H7 (cell line): ENCODE measurements around the gene CELA2A. TPM values are rescaled to one million over a fixed set of nuclear protein-coding genes. Genes with fewer than 3 reads are reported as not detected.
"Not testable (repeated sequence)": the region's sequence is repeated elsewhere in the genome, so short reads cannot be mapped to it uniquely, and the experiment has no call there.

Experiments
- DNase-seq: peaks from one replicate; pipeline ENCODE4 v3.0.0; 2012
- H3K27me3 ChIP-seq: 2 replicates; pipeline ENCODE4 v1.6.0; 2011; ENCODE audit warnings: mild to moderate bottlenecking, low read length; ENCODE audit not compliant: control insufficient read depth, insufficient read depth
- H3K36me3 ChIP-seq: replicated peaks from 2 replicates; pipeline ENCODE4 v1.5.1; 2011; ENCODE audit warnings: low read length; ENCODE audit not compliant: control insufficient read depth, insufficient read depth
- H3K4me3 ChIP-seq: 2 replicates; pipeline ENCODE4 v1.5.1; 2011; ENCODE audit warnings: low read depth, mild to moderate bottlenecking, control low read depth, low read length, moderate library complexity; ENCODE audit not compliant: insufficient read depth
- total RNA-seq: library from RNA; depleted of rRNA; stranded (reverse); fragments of >200 nt; shearing (Covaris generic); gene quantifications from 2 replicates; pipeline ENCODE4 v1.2.3, GENCODE V29; 2014

CELA2A gene
- total RNA-seq, 1 experiment from 2014 or later = not detected

DNA sequence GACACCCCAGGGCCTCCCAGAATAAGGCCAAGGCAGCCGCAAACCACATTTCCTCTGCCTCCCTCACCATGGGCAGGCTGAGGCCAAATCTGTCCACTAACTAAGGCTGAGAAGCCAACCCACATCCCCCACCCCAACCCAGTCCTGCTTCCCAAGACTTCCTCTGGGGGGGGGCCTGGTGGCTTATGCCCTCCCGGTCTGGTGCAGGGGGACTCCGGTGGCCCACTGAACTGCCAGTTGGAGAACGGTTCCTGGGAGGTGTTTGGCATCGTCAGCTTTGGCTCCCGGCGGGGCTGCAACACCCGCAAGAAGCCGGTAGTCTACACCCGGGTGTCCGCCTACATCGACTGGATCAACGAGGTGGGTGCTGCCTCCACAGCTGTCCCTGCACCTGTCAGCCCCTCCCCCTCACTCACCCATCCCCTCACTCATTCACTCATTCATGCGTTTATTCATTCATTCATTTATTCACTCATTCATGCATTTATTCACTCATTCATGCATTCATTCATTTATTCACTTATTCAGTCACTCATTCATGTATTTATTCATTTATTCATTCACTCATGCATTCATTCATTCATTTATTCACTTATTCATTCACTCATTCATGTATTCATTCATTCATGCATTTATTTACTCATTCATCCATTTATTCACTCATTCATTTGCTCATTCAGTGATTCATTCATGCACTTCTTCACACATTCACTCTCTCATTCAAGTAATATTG lies 11.0 kb upstream of the CELA2A start:
- H3K4me3 ChIP-seq = no peak overlapping the region
- H3K36me3 ChIP-seq = no peaks in the 10 kb centered on the region
- DNase-seq = no peak
- H3K27me3 ChIP-seq = no peaks in the 10 kb centered on the region

DNA sequence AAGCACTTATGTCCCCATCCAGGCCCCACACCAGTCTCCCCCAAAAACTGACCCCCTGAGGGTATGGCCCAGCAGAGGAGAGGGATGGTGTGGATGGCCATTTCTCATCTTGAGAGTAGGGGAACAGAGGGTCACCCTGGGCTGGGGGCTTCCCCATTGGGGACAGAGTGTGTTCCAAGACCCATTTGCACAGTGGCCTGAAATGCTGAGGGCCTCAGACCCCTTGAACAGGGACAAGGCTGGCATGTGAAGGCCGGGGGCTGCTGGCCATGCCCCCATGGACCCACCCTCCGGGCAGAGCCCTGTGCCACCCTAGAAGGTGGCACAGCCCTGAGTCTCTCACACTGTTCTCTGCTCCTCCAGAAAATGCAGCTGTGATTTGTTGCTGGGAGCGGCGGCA lies 10.3 kb upstream of the CELA2A start:
- no peak for DNase-seq
- no peaks in the 10 kb centered on the region for H3K36me3 ChIP-seq
- H3K4me3 ChIP-seq = no peak overlapping the region
- H3K27me3 ChIP-seq = no peaks in the 10 kb centered on the region

DNA sequence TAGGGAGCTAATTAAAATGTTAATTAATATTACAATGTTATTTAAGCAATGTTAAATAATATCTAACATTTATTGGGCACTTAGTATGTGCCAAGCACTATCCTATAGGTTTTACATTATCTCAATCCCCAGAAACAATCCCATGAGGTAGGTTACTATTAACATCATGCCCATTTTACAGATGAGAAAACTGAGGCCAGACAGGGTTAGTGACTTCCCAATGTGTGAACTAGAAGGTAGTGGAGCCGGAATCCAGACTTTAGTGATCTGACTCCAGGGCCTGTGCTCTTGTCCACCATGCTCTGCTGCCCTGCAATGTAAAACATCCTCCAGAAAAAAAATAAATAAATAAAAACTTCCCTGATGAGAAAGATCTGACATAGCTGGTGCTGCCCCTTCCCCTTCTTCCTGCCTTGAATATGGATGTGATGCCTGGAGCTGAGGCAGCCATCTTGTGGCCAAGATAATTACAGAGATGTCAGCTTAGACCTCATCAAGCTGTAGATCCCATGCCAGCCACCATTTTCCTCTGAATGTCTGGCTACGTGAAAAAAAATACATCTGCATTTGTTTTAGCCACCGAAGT lies 7.6 kb upstream of the CELA2A start:
- Histone ChIP-seq H3K27me3 (no peaks in the 10 kb centered on the region), H3K4me3 (no peak overlapping the region), H3K36me3 (no peaks in the 10 kb centered on the region)
- DNase-seq = no peak

DNA sequence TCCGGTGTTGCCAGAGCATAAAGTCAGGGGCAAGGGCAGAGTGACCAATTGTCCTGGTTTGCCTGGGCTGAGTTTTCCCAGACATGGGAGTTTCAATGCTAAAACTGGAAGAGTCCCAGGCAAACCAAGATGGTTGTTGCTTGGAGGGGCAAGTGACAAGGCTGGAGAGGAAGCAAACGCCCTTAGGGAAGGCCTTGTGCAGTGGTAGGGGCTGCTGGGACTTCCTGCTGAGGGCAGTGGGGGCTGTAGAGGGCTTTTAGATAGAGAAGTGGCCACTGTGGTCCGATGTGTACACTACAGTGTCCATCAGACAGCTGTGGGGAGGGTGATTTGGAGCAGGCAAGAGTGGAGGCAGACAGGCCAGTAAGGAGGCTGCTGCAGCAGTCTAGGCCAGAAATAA lies 7.0 kb upstream of the CELA2A start:
- DNase-seq = no peak
- no peaks in the 10 kb centered on the region for H3K36me3 ChIP-seq
- no peaks in the 10 kb centered on the region for H3K27me3 ChIP-seq
- H3K4me3 ChIP-seq = no peak overlapping the region

DNA sequence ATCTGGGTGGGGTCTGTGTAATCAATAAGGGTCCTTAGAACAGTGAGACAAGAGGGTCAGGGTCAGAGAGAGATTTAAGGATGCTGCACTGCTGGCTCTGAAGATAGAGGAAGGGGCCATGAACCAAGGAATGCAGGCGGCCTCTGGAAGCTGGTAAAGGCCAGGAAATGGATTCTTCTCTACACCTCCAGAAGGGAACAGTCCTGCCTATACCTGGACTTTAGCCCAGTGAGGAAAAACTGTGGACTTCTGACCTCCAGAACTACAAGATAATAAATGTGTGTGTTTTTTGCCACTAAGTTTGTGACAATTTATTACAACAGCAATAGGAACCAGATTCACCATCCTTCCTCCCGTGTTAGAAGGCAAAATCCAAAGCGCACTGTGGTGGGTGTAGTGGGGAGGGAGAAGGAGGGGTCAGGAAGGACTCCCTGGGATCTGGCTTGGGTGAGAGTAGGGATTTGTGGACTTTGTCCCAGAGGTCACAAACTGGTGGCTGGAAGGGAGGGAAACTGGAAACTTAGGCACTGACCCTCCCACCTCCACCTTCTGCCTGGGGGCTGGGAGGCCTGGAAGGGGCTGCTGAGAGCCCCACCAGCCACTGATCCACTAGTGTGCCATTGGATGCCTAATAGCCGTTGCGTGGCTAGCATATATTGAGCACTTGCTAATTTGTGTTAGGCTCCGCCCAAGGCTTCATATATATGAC lies 5.4 kb upstream of the CELA2A start:
- no peaks in the 10 kb centered on the region for H3K36me3 ChIP-seq
- H3K27me3 ChIP-seq = no peaks in the 10 kb centered on the region
- DNase-seq = no peak
- H3K4me3 ChIP-seq = no peak overlapping the region

DNA sequence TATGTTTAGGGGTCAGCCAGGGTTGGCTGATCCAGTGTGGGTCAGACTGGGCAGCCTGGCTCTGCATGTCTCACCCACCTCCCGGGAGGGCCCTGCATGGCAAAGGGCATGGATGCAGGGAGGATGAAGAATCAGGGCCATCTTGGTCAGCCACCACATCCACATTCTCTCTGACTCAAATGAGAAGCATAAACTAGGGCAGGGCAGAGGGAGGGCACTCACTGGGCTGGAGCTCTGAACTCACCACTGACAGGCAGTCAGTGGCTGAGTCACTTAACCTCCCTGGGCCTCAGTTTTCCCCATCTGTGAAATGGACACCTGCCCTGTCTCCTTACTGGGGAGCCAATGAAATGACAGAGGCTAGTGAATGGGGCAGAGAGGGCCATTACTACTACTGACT lies 4.3 kb upstream of the CELA2A start:
- DNase-seq = no peak
- no peak overlapping the region for H3K4me3 ChIP-seq
- H3K27me3 ChIP-seq = no peaks in the 10 kb centered on the region
- no peaks in the 10 kb centered on the region for H3K36me3 ChIP-seq

DNA sequence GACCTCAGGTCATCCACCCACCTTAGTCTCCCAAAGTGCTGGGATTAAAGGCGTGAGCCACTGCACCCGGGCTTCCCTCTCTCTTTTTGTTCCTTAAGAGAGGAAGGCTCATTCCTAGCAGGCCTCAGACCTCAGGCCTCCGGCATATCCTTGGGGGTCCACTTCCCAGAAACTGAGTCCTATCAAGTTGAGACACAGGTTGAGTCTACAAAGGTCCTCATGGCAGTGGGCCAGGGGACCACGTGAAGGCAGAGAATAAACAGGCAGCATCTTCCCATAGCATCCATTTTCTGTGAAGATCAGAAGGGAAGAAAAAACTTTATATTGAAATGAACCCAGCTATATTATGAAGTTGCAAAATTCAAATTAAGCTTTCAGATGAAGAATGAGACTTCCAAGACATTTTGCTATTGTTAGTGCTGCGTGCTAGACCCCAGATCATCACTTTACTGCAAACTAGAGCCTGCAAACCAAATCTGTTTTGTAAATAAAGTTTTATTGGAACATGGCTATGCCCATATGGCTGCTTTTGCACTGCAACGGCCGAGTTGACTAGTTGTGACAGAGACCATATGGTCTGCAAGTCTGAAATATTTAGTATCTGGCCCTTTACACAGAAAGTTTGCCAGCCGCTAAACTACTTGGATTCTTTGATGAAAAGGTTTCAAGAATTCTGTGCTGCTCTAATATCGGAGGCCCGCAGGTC lies 3.5 kb upstream of the CELA2A start:
- Histone ChIP-seq H3K27me3 (no peaks in the 10 kb centered on the region), H3K36me3 (no peaks in the 10 kb centered on the region), H3K4me3 (no peak overlapping the region)
- no peak for DNase-seq

DNA sequence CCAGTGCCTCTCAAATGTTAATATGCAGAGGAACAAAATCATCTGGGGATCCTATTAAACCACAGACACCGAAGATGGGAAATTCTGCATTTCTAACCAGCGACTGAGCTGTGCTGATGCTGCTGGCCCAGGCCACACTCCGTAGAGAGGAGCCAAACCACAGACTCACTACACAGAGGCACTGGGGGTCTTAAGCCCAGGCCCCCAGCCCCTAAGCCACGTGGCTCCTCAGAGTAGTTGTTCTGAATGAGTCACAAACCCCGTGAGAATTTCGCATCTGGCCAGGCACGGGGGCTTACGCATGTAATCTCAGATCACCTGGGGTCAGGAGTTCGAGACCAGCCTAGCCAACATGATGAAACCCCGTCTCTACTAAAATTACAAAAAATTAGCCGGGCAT lies 2.8 kb upstream of the CELA2A start:
- Histone ChIP-seq H3K27me3 (no peaks in the 10 kb centered on the region), H3K36me3 (no peaks in the 10 kb centered on the region), H3K4me3 (no peak overlapping the region)
- DNase-seq = no peak

DNA sequence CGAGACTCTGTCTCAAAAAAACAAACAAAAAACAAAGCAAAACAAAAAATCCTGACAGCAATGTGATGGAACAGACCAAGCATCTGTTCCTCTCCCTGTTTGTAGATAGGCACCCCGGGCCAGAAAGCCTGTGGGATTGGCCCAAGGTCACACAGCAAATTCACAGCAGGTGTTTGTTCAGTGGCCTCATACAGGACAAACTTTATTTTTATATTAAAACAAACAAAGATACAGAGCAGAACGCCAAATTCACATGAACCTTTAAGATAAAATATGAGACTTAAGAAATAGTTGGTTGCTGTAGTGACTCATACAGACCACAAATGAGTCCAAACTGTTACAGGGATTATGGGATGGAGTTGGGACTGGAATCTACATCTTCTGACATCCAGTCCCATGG lies 2.3 kb upstream of the CELA2A start:
- Histone ChIP-seq H3K27me3 (no peaks in the 10 kb centered on the region), H3K4me3 (no peak overlapping the region), H3K36me3 (no peaks in the 10 kb centered on the region)
- no peak for DNase-seq

DNA sequence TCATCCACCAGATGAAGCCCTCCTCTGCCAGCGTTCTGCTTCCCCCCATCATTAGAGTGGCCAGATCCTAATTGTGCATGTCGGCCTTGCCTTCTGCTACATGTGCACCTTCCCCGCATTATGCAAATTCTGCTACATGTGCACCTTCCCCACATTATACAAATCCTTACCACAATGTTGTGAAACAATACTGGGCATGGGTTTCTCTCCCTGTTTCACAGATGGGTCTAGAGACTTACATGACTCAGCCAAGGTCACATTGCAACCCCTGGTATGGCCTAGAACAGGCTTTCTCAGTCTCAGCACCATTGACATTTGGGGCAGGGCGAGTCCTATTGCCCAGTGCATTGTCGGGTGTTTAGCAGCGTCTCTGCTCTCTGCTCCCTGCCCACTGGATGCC lies 1.0 kb upstream of the CELA2A start:
- Histone ChIP-seq H3K36me3 (no peaks in the 10 kb centered on the region), H3K4me3 (no peak overlapping the region), H3K27me3 (no peaks in the 10 kb centered on the region)
- DNase-seq = no peak

DNA sequence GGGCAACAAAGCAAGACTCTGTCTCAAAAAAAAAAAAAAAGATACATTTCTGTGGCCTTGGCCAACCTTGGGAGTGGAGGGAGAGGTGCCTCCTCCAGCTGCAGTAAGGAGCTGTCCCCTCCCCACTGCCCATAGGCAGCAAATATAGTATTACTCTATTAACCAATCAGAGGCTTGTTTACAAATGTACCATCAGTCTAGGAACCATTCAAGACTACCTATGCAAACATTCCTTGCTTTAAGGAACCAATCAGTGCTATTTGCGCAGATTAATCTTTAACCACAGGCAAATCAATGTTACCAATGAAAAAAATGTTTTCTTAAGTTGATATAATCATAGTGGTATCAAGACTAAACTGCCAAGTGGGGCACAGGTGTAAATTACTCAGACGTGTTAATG lies 1.1 kb downstream of the CELA2A start:
- no peak overlapping the region for H3K4me3 ChIP-seq
- H3K36me3 ChIP-seq = no peaks in the 10 kb centered on the region
- DNase-seq = no peak
- no peaks in the 10 kb centered on the region for H3K27me3 ChIP-seq

DNA sequence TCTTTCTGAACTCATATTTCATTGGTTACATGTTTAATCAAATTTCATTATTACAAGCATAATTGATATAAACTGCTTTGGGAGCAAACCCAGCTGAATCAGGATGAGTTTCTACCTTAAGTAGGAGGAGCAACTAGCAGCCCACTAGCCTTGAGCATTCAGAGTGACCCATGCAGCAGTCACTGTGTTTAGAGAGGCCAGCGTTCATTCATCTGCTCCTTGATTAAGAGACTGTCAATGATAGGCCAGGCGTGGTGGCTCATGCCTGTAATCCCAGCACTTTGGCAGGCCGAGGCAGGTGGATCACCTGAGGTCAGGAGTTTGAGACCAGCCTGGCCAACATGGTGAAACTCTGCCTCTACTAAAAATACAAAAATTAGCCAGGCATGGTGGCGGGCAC lies 1.9 kb downstream of the CELA2A start:
- not testable (repeated sequence) for H3K36me3 ChIP-seq, H3K27me3 ChIP-seq, H3K4me3 ChIP-seq, DNase-seq

DNA sequence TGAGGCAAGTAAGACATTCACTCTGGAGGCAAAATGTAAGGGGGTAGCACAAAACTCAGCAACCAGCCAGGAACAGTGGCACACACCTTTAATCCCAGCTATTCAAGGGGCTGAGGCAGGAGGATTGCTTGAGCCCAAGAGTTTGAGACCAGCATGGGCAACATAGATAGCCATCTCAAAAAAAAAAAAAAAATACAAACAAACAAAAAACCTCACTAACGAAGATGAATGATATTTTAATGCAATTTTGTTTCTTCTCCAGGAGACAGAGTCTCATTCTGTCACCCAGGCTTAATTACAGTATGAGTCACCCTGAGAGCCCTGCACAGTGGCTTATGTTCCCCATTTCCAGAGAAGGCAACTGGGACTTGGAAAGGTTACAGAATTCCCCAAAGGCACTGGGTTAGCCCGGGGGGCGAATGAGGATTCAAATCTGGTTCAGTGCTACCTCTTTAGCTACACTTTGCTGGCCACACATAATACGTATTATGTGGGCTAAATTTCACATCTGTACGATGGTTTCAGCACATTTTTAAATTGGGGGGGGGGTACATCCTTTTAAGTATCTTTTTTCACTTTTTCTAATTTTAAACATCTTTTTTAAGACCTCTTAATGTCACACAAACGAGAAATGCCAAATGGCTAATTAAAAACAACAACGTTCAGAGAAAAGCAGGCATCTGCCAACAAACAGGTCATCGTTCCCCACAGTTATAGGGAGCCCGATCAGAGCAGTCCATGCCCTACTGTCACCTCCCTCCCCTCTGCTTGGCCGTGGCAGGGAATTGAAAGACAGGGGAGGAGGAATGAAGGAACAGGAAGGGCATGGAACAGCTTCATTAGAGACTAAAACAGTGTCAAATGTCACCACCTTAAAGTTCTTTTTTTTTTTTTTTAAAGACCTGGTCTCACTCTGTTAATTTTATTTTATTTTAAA lies 3.5 kb downstream of the CELA2A start:
- no peak for DNase-seq

DNA sequence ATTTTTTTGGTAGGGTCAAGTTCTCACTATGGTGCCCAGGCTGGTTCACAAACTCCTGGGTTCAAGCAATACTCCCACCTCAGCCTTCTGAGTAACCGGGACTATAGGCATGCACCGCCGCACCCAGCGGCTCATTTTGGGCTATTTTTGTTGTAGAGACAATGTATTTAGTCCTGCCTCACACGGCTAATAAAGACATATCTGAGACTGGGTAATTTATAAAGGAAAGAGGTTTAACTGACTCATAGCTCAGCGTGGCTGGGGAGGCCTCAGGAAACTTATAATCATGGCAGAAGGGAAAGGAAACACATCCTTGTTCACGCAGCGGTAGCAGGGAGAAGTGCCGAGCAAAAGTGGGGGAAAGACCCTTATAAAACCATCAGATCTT lies 4.2 kb downstream of the CELA2A start:
- Histone ChIP-seq H3K27me3 (no peaks in the 10 kb centered on the region), H3K36me3 (no peaks in the 10 kb centered on the region), H3K4me3 (no peak overlapping the region)
- no peak for DNase-seq

More for the DNA sequence above, 3.5 kb downstream of the CELA2A start:
- H3K27me3 ChIP-seq = no peaks in the 10 kb centered on the region
- H3K4me3 ChIP-seq = no peak overlapping the region
- no peaks in the 10 kb centered on the region for H3K36me3 ChIP-seq
